ENCODE data around the gene KDM7A.

The KDM7A gene

DNA sequence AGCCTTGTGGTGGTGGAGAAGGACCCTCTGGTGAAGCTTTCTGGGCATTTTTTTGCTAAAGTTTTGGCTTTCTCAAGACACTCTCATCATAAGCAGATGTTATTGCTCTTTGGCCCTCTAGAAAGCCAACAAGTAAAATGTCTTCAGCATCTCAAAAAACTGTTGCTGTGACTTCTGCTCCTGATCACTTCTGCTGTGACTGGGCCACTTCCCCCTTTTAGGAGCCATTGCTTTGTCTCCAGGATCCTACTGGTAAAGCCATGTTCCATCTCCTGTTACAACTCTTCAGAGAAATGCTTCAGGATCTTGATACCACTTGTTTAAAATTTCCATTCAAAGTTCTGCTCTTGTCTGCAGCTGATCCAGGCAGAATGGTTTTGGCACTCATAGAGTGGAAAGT is 125.0 kb downstream of the KDM7A start:
- DNase-seq, result no peak

- DNase-seq, result no peak
Measured at GRCh38 chr7:140050100-140050499, 126.7 kb downstream of the KDM7A start.

DNA sequence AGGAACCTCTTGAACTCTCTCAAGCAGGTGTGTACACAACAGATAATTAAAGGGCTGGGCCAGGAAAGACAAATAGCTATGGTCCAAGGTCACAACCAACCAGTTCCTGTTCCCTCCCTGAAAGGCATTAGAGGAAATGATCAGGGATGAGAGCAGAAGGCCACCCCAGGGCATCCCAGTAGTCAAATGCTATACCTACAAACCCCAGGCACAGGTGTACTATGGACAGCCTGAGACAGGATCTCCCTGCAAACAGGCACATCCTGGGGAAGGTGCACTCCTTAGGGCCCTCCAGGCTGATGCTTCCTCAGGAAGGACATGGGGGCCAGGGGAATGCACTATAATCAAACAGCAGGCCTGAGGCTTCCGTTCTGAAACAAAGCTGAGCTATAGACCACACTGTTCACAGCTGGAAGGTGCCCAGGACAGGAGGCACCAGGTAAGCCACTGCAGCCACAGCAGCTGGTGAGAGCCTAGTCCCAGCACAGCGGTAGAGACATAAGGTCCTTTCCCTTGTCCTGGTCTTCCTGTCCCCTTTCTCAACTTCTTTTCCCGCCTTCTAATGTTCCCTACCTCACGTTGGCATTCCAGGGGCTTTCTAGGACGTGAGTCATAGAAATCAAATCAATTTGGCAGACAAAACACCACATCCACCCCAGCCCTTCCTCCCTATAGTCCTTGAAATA is 127.3 kb downstream of the KDM7A start:
- no peak for DNase-seq

DNA sequence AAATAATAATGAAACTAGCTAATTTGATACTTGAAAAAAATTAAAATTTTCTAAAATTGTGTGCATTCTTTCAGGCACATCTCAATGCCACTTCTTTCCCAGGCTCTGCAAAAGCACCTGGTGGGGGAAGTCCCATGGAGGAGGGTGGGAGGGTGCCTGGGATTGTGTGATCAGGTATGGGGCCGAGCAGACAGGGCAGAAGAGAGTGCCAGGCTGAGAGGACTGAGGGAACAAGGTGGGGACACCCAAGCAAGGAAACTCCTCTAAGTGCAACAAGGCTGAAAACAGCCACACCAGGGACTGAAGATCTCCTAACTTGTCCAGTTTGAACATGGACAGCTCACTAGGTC is 127.8 kb downstream of the KDM7A start:
- DNase-seq, result no peak

DNA sequence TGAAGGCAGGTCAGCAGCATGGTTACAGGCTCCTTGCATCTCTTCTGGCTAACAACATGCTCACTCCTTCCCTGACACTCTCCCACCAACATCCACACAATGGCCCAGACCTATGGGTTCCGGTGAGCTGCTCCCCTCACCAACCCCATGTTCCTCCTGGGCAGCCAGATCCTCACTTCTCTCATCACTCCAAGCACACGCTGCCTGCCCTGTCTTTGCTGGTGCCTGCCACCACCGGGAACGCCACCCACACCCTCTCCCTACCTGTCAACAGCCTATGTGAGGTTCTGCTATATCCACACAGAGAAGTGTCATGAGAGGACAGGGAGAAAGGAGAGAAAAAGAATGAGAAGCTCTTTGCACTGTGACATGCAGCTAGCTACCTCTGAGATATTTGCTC is 128.6 kb downstream of the KDM7A start:
- no peak for DNase-seq

- no peak for DNase-seq
Measured at GRCh38 chr7:140047197-140047596, 129.6 kb downstream of the KDM7A start.

- DNase-seq, result no peak
Measured at GRCh38 chr7:140045697-140046096, 131.1 kb downstream of the KDM7A start.

DNA sequence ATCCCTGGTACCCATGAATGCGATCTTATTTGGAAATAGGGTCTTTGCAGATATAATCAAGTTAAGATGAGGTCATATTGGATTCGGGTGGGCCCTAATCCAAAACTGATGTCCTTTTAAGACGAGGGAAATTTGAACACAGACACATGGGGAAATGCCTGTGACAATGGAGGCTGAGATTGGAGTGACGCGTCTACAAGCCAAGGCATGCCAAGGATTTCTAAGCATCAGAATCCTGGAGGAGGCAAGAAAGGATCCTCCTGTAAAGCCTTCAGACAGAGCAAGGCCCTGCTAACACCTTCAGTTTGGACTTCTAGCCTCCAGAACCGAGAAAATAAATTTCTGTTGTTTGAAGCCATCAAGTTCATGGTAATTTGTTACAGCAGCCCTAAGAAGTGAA is 132.5 kb downstream of the KDM7A start:
- DNase-seq, result no peak

GRCh38 chr7:140042386-140042670 is 134.5 kb downstream of the KDM7A start:
- no peak for DNase-seq

GRCh38 chr7:140041659-140042385 is 135.0 kb downstream of the KDM7A start:
- no peak for DNase-seq

DNA sequence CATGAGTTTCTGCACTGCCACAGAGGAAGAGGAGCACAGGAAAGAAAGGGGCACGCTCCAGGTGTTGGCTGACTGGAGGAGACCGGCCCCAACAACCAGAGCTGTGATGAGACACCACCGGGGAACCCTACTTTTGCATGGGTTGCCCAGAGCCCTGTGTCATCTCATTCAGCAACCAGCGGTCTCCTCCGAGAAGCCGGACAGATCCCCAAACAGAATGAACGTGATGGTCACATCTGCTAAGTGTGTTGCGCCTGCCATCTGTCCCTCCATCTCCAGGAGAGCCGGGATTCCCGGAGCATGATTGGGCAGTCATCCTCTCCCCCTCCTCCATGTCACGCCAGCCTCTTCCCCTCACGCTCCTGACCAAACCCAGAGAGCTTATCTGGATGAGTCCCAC is 136.9 kb downstream of the KDM7A start:
- no peak for DNase-seq

GRCh38 chr7:140039066-140039465 is 137.7 kb downstream of the KDM7A start:
- no peak for DNase-seq

GRCh38 chr7:140036224-140036962 is 140.4 kb downstream of the KDM7A start:
- no peak for DNase-seq

DNA sequence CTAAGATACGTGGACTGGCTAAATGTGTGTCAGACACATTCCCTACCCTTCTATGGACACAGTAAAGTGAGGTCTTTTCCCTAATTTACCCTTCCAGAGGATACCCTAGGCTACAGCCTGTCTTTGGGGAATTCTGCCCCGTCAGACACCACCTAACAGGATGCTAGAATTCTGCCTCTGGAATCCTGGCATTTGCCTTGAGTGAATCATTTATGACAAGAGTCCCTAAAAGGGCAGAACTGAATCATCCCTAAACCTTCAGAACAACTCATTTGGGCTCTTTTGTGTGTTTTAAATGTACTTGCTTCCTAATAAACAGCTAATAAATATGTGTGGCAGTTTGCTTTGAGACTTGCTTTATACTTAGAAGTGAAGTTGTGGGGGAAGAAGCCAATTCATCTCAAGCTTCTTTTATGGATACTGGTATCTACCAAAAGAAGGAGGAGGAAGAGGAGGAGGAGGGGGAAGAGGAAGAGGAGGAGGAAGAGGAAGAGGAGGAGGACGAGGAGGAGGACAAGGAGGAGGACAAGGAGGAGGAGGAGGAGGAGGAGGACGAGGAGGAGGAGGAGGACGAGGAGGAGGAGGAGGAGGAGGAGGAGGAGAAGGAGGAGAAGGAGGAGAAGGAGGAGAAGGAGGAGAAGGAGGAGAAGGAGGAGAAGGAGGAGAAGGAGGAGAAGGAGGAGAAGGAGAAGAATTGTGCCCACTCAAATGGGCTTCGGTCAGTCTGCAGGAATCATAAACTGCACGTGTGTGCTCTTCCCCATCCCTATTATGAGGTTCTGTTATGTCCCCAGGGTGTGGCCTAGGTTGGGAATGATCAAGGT is 141.2 kb downstream of the KDM7A start:
- DNase-seq, result no peak

Data from COR-L47 (cell line).